Measurements from ENCODE around the gene LY86. TPM values are rescaled to one million over a fixed set of nuclear protein-coding genes. Genes with fewer than 3 reads are reported as not detected.
A peak's percentile ranks its signal among the peaks of the same experiment; 100 is the strongest.

The LY86 gene
- total and polyA plus RNA-seq, 4 experiments from 2014 or later, result 1.0 to 4.6 (median 1.5) TPM

DNA sequence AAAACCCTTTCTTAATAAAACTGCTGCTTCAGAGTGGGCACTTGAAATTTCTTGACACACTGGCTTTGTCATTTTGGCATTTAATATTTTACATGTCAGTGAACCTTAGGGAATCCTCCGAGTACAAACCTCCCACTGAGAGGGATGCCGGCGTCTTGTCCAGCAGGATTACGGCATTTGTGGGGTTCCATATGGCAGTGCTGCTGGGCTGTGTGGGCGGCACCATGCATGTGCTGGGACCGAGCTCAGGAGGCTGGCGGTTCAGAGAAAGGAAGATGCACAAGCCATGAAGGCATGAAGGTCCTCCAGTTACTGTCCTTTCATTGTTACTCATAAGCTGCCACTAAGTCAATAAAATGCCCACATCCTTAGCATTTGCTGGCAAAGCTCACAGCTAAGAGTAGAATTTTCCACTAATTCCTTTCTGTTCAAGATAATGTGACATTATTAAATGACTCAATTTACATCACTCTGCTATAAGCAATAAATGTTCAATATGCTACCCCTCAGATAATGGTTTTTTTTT lies 61.4 kb downstream of the LY86 start:
- intact Hi-C loops (cut with micrococcal nuclease), result no loop called here
- Mint-ChIP-seq H3K27ac (no peak overlapping the region), H3K27me3 (no peaks in the 10 kb centered on the region), H3K9me3 (no peaks in the 10 kb centered on the region), H3K36me3 (no peaks in the 10 kb centered on the region), H3K4me3 (no peak overlapping the region), H3K4me1 (peaks cover 10 to 26% (median 16%) of the 10 kb centered on the region in 4 donors)
- H3K36me3 ChIP-seq (ENCODE audit: insufficient read depth, low read length), result no peaks in the 10 kb centered on the region
- ChIA-PET CTCF (ENCODE audit: partially characterized antibody) (no interaction called here), POLR2A (ENCODE audit: partially characterized antibody) (no interaction called here)
- DNase-seq, result no peak
- H3K4me3 ChIP-seq (ENCODE audit: low read length in 2 of 2), result no peak overlapping the region
- H3K27ac ChIP-seq (ENCODE audit: low read depth, low read length), result no peak overlapping the region
- H3K4me1 ChIP-seq (ENCODE audit: insufficient read depth, low read length), result peaks cover 11% of the 10 kb centered on the region
- H3K27me3 ChIP-seq (ENCODE audit: insufficient read depth, low read length), result no peaks in the 10 kb centered on the region
- no peaks in the 10 kb centered on the region for H3K9me3 ChIP-seq (ENCODE audit: control insufficient read depth in 1 of 2, low read length in 2 of 2)

DNA sequence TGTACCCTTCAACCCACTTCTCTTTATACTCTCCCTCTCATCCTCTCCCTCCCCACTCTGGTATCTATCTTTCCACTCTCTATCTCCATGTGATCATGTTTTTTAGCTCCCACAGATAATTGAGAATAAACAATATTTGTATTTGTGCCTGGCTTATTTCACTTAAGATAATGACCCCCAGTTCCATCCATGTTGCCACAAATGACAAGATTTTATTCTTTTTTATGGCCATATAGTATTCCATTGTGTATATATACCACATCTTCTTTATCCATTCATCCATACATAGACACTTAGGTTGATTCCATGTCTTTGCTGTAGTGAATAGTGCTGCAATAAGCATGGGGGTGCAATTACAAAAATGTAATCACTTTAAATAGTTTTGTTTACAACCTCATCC lies 62.3 kb downstream of the LY86 start:
- intact Hi-C loops (cut with micrococcal nuclease), result no loop called here
- Mint-ChIP-seq H3K9me3 (no peaks in the 10 kb centered on the region), H3K4me1 (peaks cover 18 to 35% (median 25%) of the 10 kb centered on the region in 4 donors), H3K27ac (no peak overlapping the region), H3K27me3 (no peaks in the 10 kb centered on the region), H3K4me3 (no peak overlapping the region), H3K36me3 (no peaks in the 10 kb centered on the region)
- no peaks in the 10 kb centered on the region for H3K9me3 ChIP-seq (ENCODE audit: control insufficient read depth in 1 of 2, low read length in 2 of 2)
- H3K27me3 ChIP-seq (ENCODE audit: insufficient read depth, low read length), result no peaks in the 10 kb centered on the region
- ChIA-PET POLR2A (ENCODE audit: partially characterized antibody) (no interaction called here), CTCF (ENCODE audit: partially characterized antibody) (interaction anchor here (0.6 kb wide), 1 partner anchor 579 kb away, joined by 3 read pairs; no protein-coding TSS in a partner anchor)
- no peak overlapping the region for H3K27ac ChIP-seq (ENCODE audit: low read depth, low read length)
- no peaks in the 10 kb centered on the region for H3K36me3 ChIP-seq (ENCODE audit: insufficient read depth, low read length)
- no peak for DNase-seq
- H3K4me3 ChIP-seq (ENCODE audit: low read length in 2 of 2), result no peak overlapping the region
- H3K4me1 ChIP-seq (ENCODE audit: insufficient read depth, low read length), result peaks cover 20% of the 10 kb centered on the region

DNA sequence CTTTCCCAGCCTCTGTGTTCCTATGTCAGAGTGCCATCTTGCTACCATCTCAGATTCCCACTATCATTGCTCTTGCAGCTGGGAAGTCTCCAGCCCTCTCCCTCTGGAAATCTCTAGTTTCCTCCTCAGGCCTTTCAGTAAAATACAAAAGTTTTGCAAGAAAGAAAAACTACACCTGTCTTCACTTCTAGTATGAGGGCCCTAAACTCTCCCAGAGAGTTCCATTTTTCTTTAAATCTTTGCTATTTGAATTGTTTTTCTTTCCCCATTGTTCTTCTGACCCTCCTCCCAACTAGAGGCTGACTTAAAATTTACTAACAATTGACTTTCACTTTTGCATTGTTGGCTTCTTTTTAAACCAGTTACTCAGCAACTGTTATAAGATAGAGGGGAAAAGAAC lies 62.8 kb downstream of the LY86 start:
- no peak overlapping the region for H3K4me3 Mint-ChIP-seq
- ChIA-PET POLR2A (ENCODE audit: partially characterized antibody) (no interaction called here), CTCF (ENCODE audit: partially characterized antibody) (interaction anchor here (0.6 kb wide), 1 partner anchor 578 kb away, joined by 3 read pairs; no protein-coding TSS in a partner anchor)
- no peaks in the 10 kb centered on the region for H3K9me3 Mint-ChIP-seq
- H3K36me3 Mint-ChIP-seq, result no peaks in the 10 kb centered on the region
- no peak overlapping the region for H3K27ac ChIP-seq (ENCODE audit: low read depth, low read length)
- no peak overlapping the region for H3K4me3 ChIP-seq (ENCODE audit: low read length in 2 of 2)
- no peaks in the 10 kb centered on the region for H3K27me3 ChIP-seq (ENCODE audit: insufficient read depth, low read length)
- H3K36me3 ChIP-seq (ENCODE audit: insufficient read depth, low read length), result no peaks in the 10 kb centered on the region
- no peaks in the 10 kb centered on the region for H3K9me3 ChIP-seq (ENCODE audit: control insufficient read depth in 1 of 2, low read length in 2 of 2)
- H3K4me1 Mint-ChIP-seq, result peaks cover 20 to 40% (median 30%) of the 10 kb centered on the region in 4 donors
- intact Hi-C loops (cut with micrococcal nuclease), result no loop called here
- H3K4me1 ChIP-seq (ENCODE audit: insufficient read depth, low read length), result peaks cover 25% of the 10 kb centered on the region
- H3K27ac Mint-ChIP-seq, result no peak overlapping the region
- no peak for DNase-seq
- H3K27me3 Mint-ChIP-seq, result no peaks in the 10 kb centered on the region

GRCh38 chr6:6652932-6653331 lies 64.4 kb downstream of the LY86 start:
- H3K4me1 ChIP-seq (ENCODE audit: insufficient read depth, low read length), result peaks cover 37% of the 10 kb centered on the region
- DNase-seq, result no peak
- H3K27ac ChIP-seq (ENCODE audit: low read depth, low read length), result no peak overlapping the region
- no peaks in the 10 kb centered on the region for H3K9me3 ChIP-seq (ENCODE audit: control insufficient read depth in 1 of 2, low read length in 2 of 2)
- peak overlapping the region in 1 of 7 donors; percentile 37 for H3K27ac Mint-ChIP-seq
- no peaks in the 10 kb centered on the region for H3K27me3 Mint-ChIP-seq
- CTCF ChIA-PET (ENCODE audit: partially characterized antibody), result no interaction called here
- H3K4me1 Mint-ChIP-seq, result peaks cover 20 to 56% (median 42%) of the 10 kb centered on the region in 4 donors
- H3K4me3 Mint-ChIP-seq, result no peak overlapping the region
- H3K9me3 Mint-ChIP-seq, result no peaks in the 10 kb centered on the region
- intact Hi-C loops (cut with micrococcal nuclease), result no loop called here
- no peak overlapping the region for H3K4me3 ChIP-seq (ENCODE audit: low read length in 2 of 2)
- H3K36me3 Mint-ChIP-seq, result no peaks in the 10 kb centered on the region
- POLR2A ChIA-PET (ENCODE audit: partially characterized antibody), result no interaction called here
- no peaks in the 10 kb centered on the region for H3K36me3 ChIP-seq (ENCODE audit: insufficient read depth, low read length)
- H3K27me3 ChIP-seq (ENCODE audit: insufficient read depth, low read length), result no peaks in the 10 kb centered on the region

DNA sequence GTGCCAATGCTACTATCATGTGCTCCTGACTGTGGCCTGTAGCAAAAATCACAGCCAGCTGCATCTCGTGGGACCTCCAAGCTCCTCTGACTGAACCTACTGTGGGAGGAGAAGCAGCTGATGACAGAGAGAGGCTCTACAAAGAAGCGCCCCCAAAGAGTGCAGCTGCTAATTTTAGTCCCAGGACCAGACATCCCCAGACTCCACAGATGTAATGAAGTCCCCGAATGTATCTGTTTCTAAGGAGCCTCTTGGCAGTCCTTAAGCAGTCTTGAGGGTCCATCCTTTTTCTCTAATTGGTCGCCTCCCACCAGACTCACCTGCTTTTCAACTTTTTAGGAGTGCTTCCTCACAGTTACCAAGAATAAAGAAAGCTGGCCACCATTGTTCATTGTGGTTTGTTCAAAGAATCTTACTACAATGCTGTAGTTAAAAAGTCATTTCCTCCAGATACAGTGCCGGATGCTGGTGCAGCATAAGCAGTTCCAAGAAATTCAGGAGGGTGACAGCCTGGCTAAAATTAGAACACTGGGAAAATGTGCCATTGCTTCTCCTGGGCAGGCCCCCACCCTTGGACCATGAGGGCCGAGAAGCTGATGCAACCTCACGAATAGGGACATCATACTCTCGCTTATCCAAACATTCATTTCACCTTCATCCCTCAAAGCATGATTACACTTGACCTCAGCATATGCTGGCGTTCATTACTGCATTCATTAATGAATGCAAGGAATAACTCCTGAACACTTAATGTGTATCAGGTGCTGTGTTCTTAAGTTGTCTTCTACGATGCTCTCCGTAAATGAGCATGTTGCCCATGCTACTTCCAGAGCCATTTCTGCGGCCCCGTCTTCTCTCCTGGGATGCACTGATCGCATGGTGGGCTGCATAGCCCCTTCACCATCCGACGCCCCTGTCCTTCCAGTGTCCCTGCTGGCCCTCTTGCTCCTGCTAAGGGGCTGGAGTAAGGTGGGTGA lies 66.4 kb downstream of the LY86 start:
- Histone ChIP-seq H3K4me1 (ENCODE audit: insufficient read depth, low read length) (peaks cover 52% of the 10 kb centered on the region), H3K4me3 (ENCODE audit: low read length in 2 of 2) (no peak overlapping the region), H3K36me3 (ENCODE audit: insufficient read depth, low read length) (no peaks in the 10 kb centered on the region), H3K27ac (ENCODE audit: low read depth, low read length) (no peak overlapping the region), H3K27me3 (ENCODE audit: insufficient read depth, low read length) (no peaks in the 10 kb centered on the region), H3K9me3 (ENCODE audit: control insufficient read depth in 1 of 2, low read length in 2 of 2) (no peaks in the 10 kb centered on the region)
- ChIA-PET CTCF (ENCODE audit: partially characterized antibody) (no interaction called here), POLR2A (ENCODE audit: partially characterized antibody) (interaction anchor here (1.2 to 1.6 kb wide), 2 partner anchors 41 to 45 kb away, joined by 5 to 8 read pairs; no protein-coding TSS in a partner anchor)
- intact Hi-C loops (cut with micrococcal nuclease), result loop anchor here (2.0 kb wide), 1 partner anchor 98 kb away; no protein-coding TSS in a partner anchor
- peak overlapping the region; percentile 3 to 94 (median 87) for H3K27ac Mint-ChIP-seq
- no peaks in the 10 kb centered on the region for H3K9me3 Mint-ChIP-seq
- H3K4me1 Mint-ChIP-seq, result peaks cover 20 to 76% (median 58%) of the 10 kb centered on the region in 4 donors
- no peaks in the 10 kb centered on the region for H3K27me3 Mint-ChIP-seq
- H3K36me3 Mint-ChIP-seq, result no peaks in the 10 kb centered on the region
- DNase-seq, result peak in 4 of 5 donors; percentile 25 to 45 (median 38)
- peak overlapping the region in 7 of 8 donors; percentile 26 to 83 (median 66) for H3K4me3 Mint-ChIP-seq

GRCh38 chr6:6655805-6656251 lies 67.3 kb downstream of the LY86 start:
- CTCF ChIA-PET (ENCODE audit: partially characterized antibody), result no interaction called here
- H3K36me3 Mint-ChIP-seq, result no peaks in the 10 kb centered on the region
- H3K9me3 Mint-ChIP-seq, result no peaks in the 10 kb centered on the region
- no peaks in the 10 kb centered on the region for H3K27me3 ChIP-seq (ENCODE audit: insufficient read depth, low read length)
- H3K27me3 Mint-ChIP-seq, result peaks cover 0 to 3% of the 10 kb centered on the region in 2 donors
- H3K4me3 ChIP-seq (ENCODE audit: low read length in 2 of 2), result no peak overlapping the region
- H3K27ac Mint-ChIP-seq, result peak overlapping the region in 6 of 7 donors; percentile 66 to 94 (median 82)
- POLR2A ChIA-PET (ENCODE audit: partially characterized antibody), result interaction anchor here (1.5 kb wide), 1 partner anchor 42 kb away, joined by 3 read pairs; no protein-coding TSS in a partner anchor
- no peak for DNase-seq
- no peaks in the 10 kb centered on the region for H3K9me3 ChIP-seq (ENCODE audit: control insufficient read depth in 1 of 2, low read length in 2 of 2)
- no peaks in the 10 kb centered on the region for H3K36me3 ChIP-seq (ENCODE audit: insufficient read depth, low read length)
- no peak overlapping the region for H3K27ac ChIP-seq (ENCODE audit: low read depth, low read length)
- peaks cover 20 to 77% (median 59%) of the 10 kb centered on the region in 4 donors for H3K4me1 Mint-ChIP-seq
- peak overlapping the region in 4 of 8 donors; percentile 1 to 83 (median 56) for H3K4me3 Mint-ChIP-seq
- intact Hi-C loops (cut with micrococcal nuclease), result loop anchor here (2.0 kb wide), 1 partner anchor 99 kb away; no protein-coding TSS in a partner anchor
- peaks cover 53% of the 10 kb centered on the region for H3K4me1 ChIP-seq (ENCODE audit: insufficient read depth, low read length)

GRCh38 chr6:6656287-6656686 lies 67.8 kb downstream of the LY86 start:
- Mint-ChIP-seq H3K27ac (peak overlapping the region in 6 of 7 donors; percentile 9 to 94 (median 82)), H3K27me3 (peaks cover 0 to 3% of the 10 kb centered on the region in 2 donors), H3K36me3 (no peaks in the 10 kb centered on the region), H3K4me3 (peak overlapping the region in 6 of 8 donors; percentile 6 to 62 (median 19)), H3K4me1 (peaks cover 20 to 79% (median 59%) of the 10 kb centered on the region in 4 donors), H3K9me3 (no peaks in the 10 kb centered on the region)
- ChIA-PET CTCF (ENCODE audit: partially characterized antibody) (no interaction called here), POLR2A (ENCODE audit: partially characterized antibody) (interaction anchor here (1.5 kb wide), 1 partner anchor 42 kb away, joined by 3 read pairs; no protein-coding TSS in a partner anchor)
- intact Hi-C loops (cut with micrococcal nuclease), result no loop called here
- Histone ChIP-seq H3K9me3 (ENCODE audit: control insufficient read depth in 1 of 2, low read length in 2 of 2) (no peaks in the 10 kb centered on the region), H3K4me3 (ENCODE audit: low read length in 2 of 2) (no peak overlapping the region), H3K4me1 (ENCODE audit: insufficient read depth, low read length) (peaks cover 53% of the 10 kb centered on the region), H3K36me3 (ENCODE audit: insufficient read depth, low read length) (no peaks in the 10 kb centered on the region), H3K27me3 (ENCODE audit: insufficient read depth, low read length) (no peaks in the 10 kb centered on the region), H3K27ac (ENCODE audit: low read depth, low read length) (no peak overlapping the region)
- no peak for DNase-seq

Data from CD4-positive, alpha-beta memory T cell (primary cell).